HEK293 (cell line): ENCODE measurements around the gene RAP1GAP.

Experiments used
- BCL11A ChIP-seq: fragments of 450-650 bp; formaldehyde crosslinking; IDR thresholded peaks from 2 replicates; pipeline ENCODE4 v1.5.1; 2016; ENCODE audit warnings: low read depth, missing biosample characterization, missing genetic modification characterization
- GFI1B ChIP-seq: fragments of 450-650 bp; formaldehyde crosslinking; IDR thresholded peaks from 2 replicates; pipeline ENCODE4 v1.5.1; 2016; ENCODE audit warnings: missing biosample characterization, missing genetic modification characterization
- GLI4 ChIP-seq: fragments of 450-650 bp; formaldehyde crosslinking; IDR thresholded peaks from 2 replicates; pipeline ENCODE4 v1.5.1; 2016; ENCODE audit warnings: missing biosample characterization, missing genetic modification characterization
- KLF7 ChIP-seq: fragments of 450-650 bp; formaldehyde crosslinking; IDR thresholded peaks from 2 replicates; pipeline ENCODE4 v1.5.1; 2016; ENCODE audit warnings: missing biosample characterization, missing genetic modification characterization, borderline replicate concordance
- KLF9 ChIP-seq: fragments of 450-650 bp; formaldehyde crosslinking; IDR thresholded peaks from 2 replicates; pipeline ENCODE4 v1.5.1; 2016; ENCODE audit warnings: missing biosample characterization, missing genetic modification characterization, low read depth
- PRDM2 ChIP-seq: fragments of 450-650 bp; formaldehyde crosslinking; IDR thresholded peaks from 2 replicates; pipeline ENCODE4 v1.5.1; 2016; ENCODE audit warnings: missing biosample characterization, missing genetic modification characterization, borderline replicate concordance
- WT1 ChIP-seq: fragments of 450-650 bp; formaldehyde crosslinking; IDR thresholded peaks from 2 replicates; pipeline ENCODE4 v1.5.1; 2016; ENCODE audit warnings: missing biosample characterization, missing genetic modification characterization
- ZBTB1 ChIP-seq: fragments of 450-650 bp; formaldehyde crosslinking; IDR thresholded peaks from 2 replicates; pipeline ENCODE4 v1.5.1; 2016; ENCODE audit warnings: missing biosample characterization, missing genetic modification characterization
- ZBTB20 ChIP-seq: fragments of 450-650 bp; formaldehyde crosslinking; IDR thresholded peaks from 2 replicates; pipeline ENCODE4 v1.5.1; 2016; ENCODE audit warnings: missing biosample characterization, missing genetic modification characterization
- ZBTB21 ChIP-seq: fragments of 450-650 bp; formaldehyde crosslinking; IDR thresholded peaks from 2 replicates; pipeline ENCODE4 v1.5.1; 2017; ENCODE audit warnings: missing biosample characterization, missing genetic modification characterization
- ZBTB8A ChIP-seq: fragments of 450-650 bp; formaldehyde crosslinking; IDR thresholded peaks from 2 replicates; pipeline ENCODE4 v1.5.1; 2016; ENCODE audit warnings: missing biosample characterization, missing genetic modification characterization
- ZIC2 ChIP-seq: fragments of 450-650 bp; formaldehyde crosslinking; IDR thresholded peaks from 2 replicates; pipeline ENCODE4 v1.5.1; 2016; ENCODE audit warnings: missing biosample characterization, missing genetic modification characterization
- ZNF132 ChIP-seq: fragments of 450-650 bp; formaldehyde crosslinking; IDR thresholded peaks from 2 replicates; pipeline ENCODE4 v1.5.1; 2017; ENCODE audit warnings: missing biosample characterization, missing genetic modification characterization, borderline replicate concordance
- ZNF146 ChIP-seq: fragments of 450-650 bp; formaldehyde crosslinking; IDR thresholded peaks from 2 replicates; pipeline ENCODE4 v1.5.1; 2016; ENCODE audit warnings: missing biosample characterization, missing genetic modification characterization
- ZNF155 ChIP-seq: fragments of 450-650 bp; formaldehyde crosslinking; IDR thresholded peaks from 2 replicates; pipeline ENCODE4 v1.5.1; 2016; ENCODE audit warnings: missing biosample characterization, missing genetic modification characterization
- ZNF292 ChIP-seq: fragments of 450-650 bp; formaldehyde crosslinking; IDR thresholded peaks from 2 replicates; pipeline ENCODE4 v1.5.1; 2016; ENCODE audit warnings: low read depth, missing biosample characterization, missing genetic modification characterization, borderline replicate concordance
- ZNF37A ChIP-seq: fragments of 450-650 bp; IDR thresholded peaks from 2 replicates; pipeline ENCODE4 v1.5.1; 2018; ENCODE audit warnings: missing biosample characterization, missing genetic modification characterization
- ZNF449 ChIP-seq: fragments of 450-650 bp; formaldehyde crosslinking; IDR thresholded peaks from 2 replicates; pipeline ENCODE4 v1.5.1; 2017; ENCODE audit warnings: missing biosample characterization, mild to moderate bottlenecking, missing genetic modification characterization, moderate library complexity
- ZNF544 ChIP-seq: fragments of 450-650 bp; formaldehyde crosslinking; IDR thresholded peaks from 2 replicates; pipeline ENCODE4 v1.5.0; 2017; ENCODE audit warnings: missing biosample characterization, missing genetic modification characterization
- ZNF558 ChIP-seq: fragments of 450-650 bp; formaldehyde crosslinking; IDR thresholded peaks from 2 replicates; pipeline ENCODE4 v1.5.1; 2016; ENCODE audit warnings: missing biosample characterization, missing genetic modification characterization
- ZNF585B ChIP-seq: fragments of 450-650 bp; formaldehyde crosslinking; IDR thresholded peaks from 2 replicates; pipeline ENCODE4 v1.5.1; 2016; ENCODE audit warnings: missing biosample characterization, missing genetic modification characterization
- ZNF600 ChIP-seq: fragments of 450-650 bp; formaldehyde crosslinking; IDR thresholded peaks from 2 replicates; pipeline ENCODE4 v1.5.1; 2016; ENCODE audit warnings: missing biosample characterization, missing genetic modification characterization
- ZNF660 ChIP-seq: fragments of 450-650 bp; IDR thresholded peaks from 2 replicates; pipeline ENCODE4 v1.5.1; 2018; ENCODE audit warnings: missing biosample characterization, mild to moderate bottlenecking, missing genetic modification characterization
- ZNF747 ChIP-seq: fragments of 450-650 bp; formaldehyde crosslinking; IDR thresholded peaks from 2 replicates; pipeline ENCODE4 v1.5.1; 2016; ENCODE audit warnings: missing biosample characterization, missing genetic modification characterization
- ZNF777 ChIP-seq: fragments of 450-650 bp; formaldehyde crosslinking; IDR thresholded peaks from 2 replicates; pipeline ENCODE4 v1.5.1; 2017; ENCODE audit warnings: missing biosample characterization, missing genetic modification characterization, borderline replicate concordance
- ZSCAN18 ChIP-seq: fragments of 450-650 bp; formaldehyde crosslinking; IDR thresholded peaks from 2 replicates; pipeline ENCODE4 v1.5.1; 2016; ENCODE audit warnings: missing biosample characterization, missing genetic modification characterization
- ZSCAN30 ChIP-seq: fragments of 450-650 bp; IDR thresholded peaks from 2 replicates; pipeline ENCODE4 v1.5.1; 2018; ENCODE audit warnings: missing biosample characterization, mild to moderate bottlenecking, missing genetic modification characterization, moderate library complexity
- TF ChIP-seq, protein P1 (sequence below): fragments of 450-650 bp; formaldehyde crosslinking; IDR thresholded peaks from 2 replicates; pipeline ENCODE4; 2016; ENCODE audit warnings: missing biosample characterization, missing genetic modification characterization
- TF ChIP-seq, protein P2 (sequence below): fragments of 450-650 bp; formaldehyde crosslinking; IDR thresholded peaks from 2 replicates; pipeline ENCODE4 v1.5.1; 2016; ENCODE audit warnings: missing biosample characterization, missing genetic modification characterization

RAP1GAP gene

GRCh38 chr1:21659099-21659923 lies 9.8 kb downstream of the RAP1GAP start (continued):
- peak; percentile 34; the same call in 1 of the 2 replicates for TF ChIP-seq ZBTB20 (tag by site-specific recombination)
- TF ChIP-seq PRDM2 (tag by site-specific recombination): no peak
- TF ChIP-seq ZBTB8A: peak; percentile 98
- TF ChIP-seq ZNF747: no peak
- no peak for TF ChIP-seq ZNF146 (tag by site-specific recombination)
- peak; percentile 62; the same call in 1 of the 2 replicates for TF ChIP-seq ZNF449 (tag by site-specific recombination)
- 0 out of 2 replicates have a peak, but pooled peaks have one; percentile 32 for TF ChIP-seq GLI4 (tag by site-specific recombination)
- no peak for TF ChIP-seq ZNF132
- TF ChIP-seq ZNF660 (tag by site-specific recombination): peak; percentile 95
- 0 out of 2 replicates have a peak, but pooled peaks have one; percentile 16 for TF ChIP-seq ZBTB1 (tag by site-specific recombination)
- no peak for TF ChIP-seq ZNF292 (tag by site-specific recombination)
- TF ChIP-seq ZNF558: no peak
- TF ChIP-seq ZNF777 (tag by site-specific recombination): no peak
- TF ChIP-seq, protein P1, sequence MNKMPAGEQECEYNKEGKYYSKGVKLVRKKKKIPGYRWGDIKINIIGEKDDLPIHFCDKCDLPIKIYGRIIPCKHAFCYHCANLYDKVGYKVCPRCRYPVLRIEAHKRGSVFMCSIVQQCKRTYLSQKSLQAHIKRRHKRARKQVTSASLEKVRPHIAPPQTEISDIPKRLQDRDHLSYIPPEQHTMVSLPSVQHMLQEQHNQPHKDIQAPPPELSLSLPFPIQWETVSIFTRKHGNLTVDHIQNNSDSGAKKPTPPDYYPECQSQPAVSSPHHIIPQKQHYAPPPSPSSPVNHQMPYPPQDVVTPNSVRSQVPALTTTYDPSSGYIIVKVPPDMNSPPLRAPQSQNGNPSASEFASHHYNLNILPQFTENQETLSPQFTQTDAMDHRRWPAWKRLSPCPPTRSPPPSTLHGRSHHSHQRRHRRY (tag by site-specific recombination): no peak
- no peak for TF ChIP-seq ZNF600 (tag by site-specific recombination)
- no peak for TF ChIP-seq ZNF544 (tag by site-specific recombination)
- no peak; the same call in 1 of the 2 replicates for TF ChIP-seq KLF7 (tag by site-specific recombination)
- no peak for TF ChIP-seq ZNF585B (tag by site-specific recombination)
- TF ChIP-seq, protein P2, sequence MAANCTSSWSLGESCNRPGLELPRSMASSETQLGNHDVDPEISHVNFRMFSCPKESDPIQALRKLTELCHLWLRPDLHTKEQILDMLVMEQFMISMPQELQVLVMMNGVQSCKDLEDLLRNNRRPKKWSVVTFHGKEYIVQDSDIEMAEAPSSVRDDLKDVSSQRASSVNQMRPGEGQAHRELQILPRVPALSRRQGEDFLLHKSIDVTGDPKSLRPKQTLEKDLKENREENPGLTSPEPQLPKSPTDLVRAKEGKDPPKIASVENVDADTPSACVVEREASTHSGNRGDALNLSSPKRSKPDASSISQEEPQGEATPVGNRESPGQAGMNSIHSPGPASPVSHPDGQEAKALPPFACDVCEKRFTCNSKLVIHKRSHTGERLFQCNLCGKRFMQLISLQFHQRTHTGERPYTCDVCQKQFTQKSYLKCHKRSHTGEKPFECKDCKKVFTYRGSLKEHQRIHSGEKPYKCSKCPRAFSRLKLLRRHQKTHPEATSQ (tag by site-specific recombination): 0 out of 2 replicates have a peak, but pooled peaks have one; percentile 27
- peak; percentile 28; the same call in 1 of the 2 replicates for TF ChIP-seq ZBTB21
- peak; percentile 73 for TF ChIP-seq BCL11A (tag by site-specific recombination)
- 0 out of 2 replicates have a peak, but pooled peaks have one; percentile 43 for TF ChIP-seq KLF9
- no peak for TF ChIP-seq ZSCAN18 (tag by site-specific recombination)
- no peak for TF ChIP-seq ZNF155
- peak; percentile 63 for TF ChIP-seq WT1 (tag by site-specific recombination)
- no peak for TF ChIP-seq GFI1B
- peak; percentile 55 for TF ChIP-seq ZIC2 (tag by site-specific recombination)
- no peak for TF ChIP-seq ZNF37A
- TF ChIP-seq ZSCAN30 (tag by site-specific recombination): peak; percentile 90
